Skeletal muscle tissue (tissue), 4 donors: ENCODE data around the gene SYT13. TPM values are rescaled to one million over a fixed set of nuclear protein-coding genes. Genes with fewer than 3 reads are reported as not detected.
"Not testable (repeated sequence)": the region's sequence is repeated elsewhere in the genome, so short reads cannot be mapped to it uniquely, and the experiment has no call there.

Experiments used
- H3K27ac ChIP-seq: one replicate; pipeline ENCODE4 v1.7.0; 2013; ENCODE audit warnings: mild to moderate bottlenecking, low read depth, low read length, inconsistent platforms
- H3K27me3 ChIP-seq, 3 donors: one replicate each; pipeline ENCODE4 v1.7.0; 2013; ENCODE audit warnings: low read length in 3 of 3; ENCODE audit not compliant: control insufficient read depth in 3 of 3, insufficient read depth in 3 of 3
- H3K36me3 ChIP-seq, 3 donors: one replicate each; pipeline ENCODE4 v1.7.0; 2013; ENCODE audit warnings: low read length in 3 of 3; ENCODE audit not compliant: control insufficient read depth in 3 of 3, insufficient read depth in 3 of 3
- H3K4me1 ChIP-seq, 3 donors: one replicate each; pipeline ENCODE4 v1.7.0; 2013; ENCODE audit warnings: low read length in 3 of 3, mild to moderate bottlenecking in 3 of 3; ENCODE audit not compliant: control insufficient read depth in 3 of 3, insufficient read depth in 3 of 3
- H3K4me3 ChIP-seq, 3 donors: one replicate each; pipeline ENCODE4 v1.7.0; 2013; ENCODE audit warnings: low read length in 3 of 3
- H3K9ac ChIP-seq, 3 donors: one replicate each; pipeline ENCODE4 v1.7.0; 2013; ENCODE audit warnings: low read length in 3 of 3, mild to moderate bottlenecking in 3 of 3, moderate library complexity in 2 of 3, low read depth in 1 of 3
- H3K9me3 ChIP-seq, 3 donors: one replicate each; pipeline ENCODE4 v1.7.0; 2013; ENCODE audit warnings: low read length in 3 of 3; ENCODE audit not compliant: control insufficient read depth in 3 of 3
- total RNA-seq: library from RNA; depleted of rRNA; stranded (reverse); fragments of >200 nt; gene quantifications from one replicate; pipeline ENCODE4 v1.2.3, GENCODE V29; 2014
- donor health status: Osteomylitis.

Gene SYT13
- total RNA-seq, 1 donor from 2014 or later, result 0.52 TPM

DNA sequence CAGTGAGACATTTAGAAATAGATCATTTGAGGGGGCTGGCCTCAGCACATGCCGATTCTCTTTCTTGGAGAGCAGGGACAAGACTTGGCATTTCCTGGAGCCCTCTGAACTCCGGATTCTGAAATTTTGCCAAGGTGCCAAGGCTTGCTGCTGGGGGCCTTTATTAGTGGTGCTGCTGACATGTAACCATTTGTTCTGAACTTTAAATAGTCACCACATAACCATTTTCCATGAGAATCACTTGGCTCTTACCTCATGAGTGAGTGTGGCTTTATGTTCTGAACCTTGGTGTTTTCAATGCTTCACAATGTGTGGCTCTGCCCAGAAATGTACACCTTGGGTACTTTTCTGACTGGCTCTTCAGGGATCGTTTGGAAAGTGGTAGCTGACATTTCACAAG lies 33.3 kb downstream of the SYT13 start:
- no peaks in the 10 kb centered on the region for H3K36me3 ChIP-seq
- H3K27me3 ChIP-seq, result peaks cover 0 to 16% (median 16%) of the 10 kb centered on the region in 3 donors
- H3K27ac ChIP-seq, result no peak overlapping the region
- no peak overlapping the region for H3K4me3 ChIP-seq
- H3K4me1 ChIP-seq, result peaks cover 0 to 5% (median 3%) of the 10 kb centered on the region in 3 donors
- H3K9ac ChIP-seq, result no peak overlapping the region
- H3K9me3 ChIP-seq, result no peaks in the 10 kb centered on the region

DNA sequence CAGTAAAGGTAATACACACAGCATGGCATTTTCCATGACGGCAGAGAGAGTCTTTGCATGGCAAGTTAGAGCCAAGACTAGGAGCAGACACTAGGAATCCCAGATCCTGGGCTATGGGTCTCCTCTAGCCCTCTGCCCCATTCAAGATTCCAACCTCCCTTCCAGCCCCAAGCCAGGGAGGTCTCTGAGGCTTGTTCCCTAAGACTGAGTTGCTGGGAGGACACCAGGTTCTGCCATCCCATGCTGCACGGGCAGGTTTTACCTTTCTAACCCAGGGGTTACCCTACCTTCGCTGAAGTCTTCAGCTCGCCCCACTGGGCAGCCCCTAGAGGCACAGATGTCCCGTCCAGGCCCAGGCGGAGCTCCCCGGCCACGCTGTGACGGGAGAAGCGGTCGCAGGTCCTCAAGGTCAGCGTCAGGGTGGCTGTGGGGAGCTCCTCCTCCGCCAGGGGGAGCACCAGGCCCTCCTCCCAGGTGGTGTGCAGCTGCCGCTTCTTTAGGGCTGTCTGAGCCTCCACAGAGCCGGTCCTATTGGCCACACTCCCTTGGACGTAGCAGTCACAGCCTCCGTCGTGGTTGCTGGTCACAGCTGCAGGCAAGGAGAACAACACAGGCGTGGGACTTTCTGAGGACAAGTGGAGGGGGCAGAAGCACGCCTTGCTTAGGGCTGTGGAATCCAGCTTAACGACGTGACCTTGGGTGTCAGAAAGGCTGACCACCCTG lies 33.8 kb downstream of the SYT13 start:
- Histone ChIP-seq H3K9me3 (no peaks in the 10 kb centered on the region), H3K36me3 (no peaks in the 10 kb centered on the region), H3K27ac (no peak overlapping the region), H3K9ac (no peak overlapping the region), H3K4me3 (peak overlapping the region in 1 of 3 donors; percentile 35), H3K27me3 (peaks cover 0 to 15% (median 14%) of the 10 kb centered on the region in 3 donors), H3K4me1 (peaks cover 0 to 5% (median 3%) of the 10 kb centered on the region in 3 donors)

DNA sequence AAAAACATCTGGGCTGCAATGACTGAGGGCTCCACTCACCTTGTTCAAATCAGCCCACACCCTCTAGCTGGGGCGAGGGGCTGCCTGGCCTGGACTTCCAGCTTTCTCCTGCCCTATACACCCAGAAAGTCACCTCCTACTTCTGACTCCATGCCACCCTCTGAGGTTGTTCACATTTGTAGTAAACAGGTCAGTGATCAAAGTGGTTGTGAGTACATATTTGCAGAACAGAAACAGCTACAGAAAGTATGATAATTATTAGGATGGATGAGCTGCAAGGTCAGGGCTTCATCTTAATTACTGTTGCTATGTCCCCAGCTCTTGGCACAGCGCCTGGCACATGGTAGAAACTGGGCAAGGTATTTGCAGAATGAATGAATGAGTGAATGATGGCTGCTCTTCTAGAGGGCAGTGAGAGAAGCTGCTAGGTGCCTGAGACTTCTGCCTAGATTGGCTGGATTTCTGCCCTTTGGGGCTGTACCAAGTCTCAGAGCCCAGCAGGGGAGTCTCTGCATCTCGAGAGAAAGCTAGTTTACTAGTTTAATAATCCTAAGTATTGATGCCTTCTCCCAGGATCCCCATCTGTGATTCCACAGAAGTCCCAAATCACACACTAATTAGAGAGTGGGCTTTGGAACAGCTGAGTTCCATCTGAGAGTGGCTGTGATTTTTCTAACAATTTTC lies 36.0 kb downstream of the SYT13 start:
- H3K9me3 ChIP-seq, result no peaks in the 10 kb centered on the region
- H3K27ac ChIP-seq, result no peak overlapping the region
- no peaks in the 10 kb centered on the region for H3K36me3 ChIP-seq
- no peak overlapping the region for H3K4me3 ChIP-seq
- peaks cover 3 to 12% (median 10%) of the 10 kb centered on the region in 3 donors for H3K4me1 ChIP-seq
- H3K9ac ChIP-seq, result no peak overlapping the region
- peaks cover 0 to 9% (median 8%) of the 10 kb centered on the region in 3 donors for H3K27me3 ChIP-seq

DNA sequence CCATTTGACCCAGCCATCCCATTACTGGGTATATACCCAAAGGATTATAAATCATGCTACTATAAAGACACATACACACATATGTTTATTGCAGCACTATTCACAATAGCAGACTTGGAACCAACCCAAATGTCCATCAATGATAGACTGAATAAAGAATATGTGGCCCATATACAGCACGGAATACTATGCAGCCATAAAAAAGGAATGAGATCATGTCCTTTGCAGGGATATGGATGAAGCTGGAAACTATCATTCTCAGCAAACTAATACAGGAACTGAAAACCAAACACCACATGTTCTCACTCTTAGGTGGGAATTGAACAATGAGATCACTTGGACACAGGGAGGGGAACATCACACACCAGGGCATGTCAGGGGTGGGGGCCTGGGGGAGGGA lies 36.8 kb downstream of the SYT13 start:
- H3K36me3 ChIP-seq, H3K9ac ChIP-seq, H3K9me3 ChIP-seq, H3K27ac ChIP-seq, H3K27me3 ChIP-seq, H3K4me3 ChIP-seq: not testable (repeated sequence)
- H3K4me1 ChIP-seq, result peaks cover 3 to 13% (median 12%) of the 10 kb centered on the region in 3 donors

DNA sequence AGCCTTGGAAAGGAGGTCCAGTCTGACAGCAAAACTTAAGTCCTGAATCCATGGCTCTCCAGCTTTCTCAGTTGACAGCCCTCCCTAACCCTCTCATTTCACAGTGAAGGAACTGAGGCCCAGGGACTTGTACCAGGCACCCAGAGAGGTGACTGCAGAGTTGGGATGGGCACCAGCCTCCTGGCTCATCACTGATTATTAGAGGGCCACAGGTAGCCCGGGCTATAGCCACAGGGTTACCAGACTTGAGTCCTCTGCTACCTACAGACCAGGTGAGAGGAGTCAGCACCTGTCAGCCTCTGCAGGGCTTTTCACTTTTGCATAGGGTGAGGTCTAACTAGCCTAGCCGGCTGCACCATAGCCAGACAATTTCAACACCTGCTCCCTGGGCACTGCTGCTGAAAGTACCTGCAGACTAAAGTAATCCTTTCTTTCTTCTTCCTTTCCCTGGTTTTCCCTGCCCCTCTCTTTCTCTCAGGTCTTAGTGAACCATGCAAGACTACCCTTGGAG lies 37.6 kb downstream of the SYT13 start:
- Histone ChIP-seq H3K36me3 (no peaks in the 10 kb centered on the region), H3K27ac (no peak overlapping the region), H3K4me3 (no peak overlapping the region), H3K4me1 (peaks cover 3 to 13% (median 12%) of the 10 kb centered on the region in 3 donors), H3K27me3 (peaks cover 0 to 8% (median 5%) of the 10 kb centered on the region in 3 donors), H3K9ac (no peak overlapping the region), H3K9me3 (no peaks in the 10 kb centered on the region)

DNA sequence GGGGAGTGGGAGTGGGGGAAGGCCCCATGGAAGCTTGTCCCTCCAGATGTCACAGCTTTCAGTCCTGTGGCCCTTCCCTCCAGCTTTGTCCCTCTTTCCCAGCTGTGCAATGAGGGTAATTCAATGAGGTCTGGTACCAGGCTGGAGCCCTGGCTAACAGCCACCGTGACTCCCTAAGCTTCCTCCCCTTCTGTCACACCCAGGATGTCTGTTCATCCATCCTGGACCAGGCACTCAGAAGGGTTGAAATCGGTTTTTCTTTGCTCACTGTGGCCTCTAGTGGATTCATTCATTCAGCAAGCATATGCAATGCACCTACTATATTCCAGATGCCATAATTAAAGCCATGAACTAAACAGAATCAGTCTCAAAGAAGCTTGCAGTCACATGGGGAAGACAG lies 38.7 kb downstream of the SYT13 start:
- Histone ChIP-seq H3K27me3 (peaks cover 0 to 4% (median 0%) of the 10 kb centered on the region in 3 donors), H3K4me1 (peaks cover 3 to 10% (median 10%) of the 10 kb centered on the region in 3 donors), H3K27ac (no peak overlapping the region), H3K36me3 (no peaks in the 10 kb centered on the region), H3K4me3 (no peak overlapping the region), H3K9ac (no peak overlapping the region), H3K9me3 (no peaks in the 10 kb centered on the region)

DNA sequence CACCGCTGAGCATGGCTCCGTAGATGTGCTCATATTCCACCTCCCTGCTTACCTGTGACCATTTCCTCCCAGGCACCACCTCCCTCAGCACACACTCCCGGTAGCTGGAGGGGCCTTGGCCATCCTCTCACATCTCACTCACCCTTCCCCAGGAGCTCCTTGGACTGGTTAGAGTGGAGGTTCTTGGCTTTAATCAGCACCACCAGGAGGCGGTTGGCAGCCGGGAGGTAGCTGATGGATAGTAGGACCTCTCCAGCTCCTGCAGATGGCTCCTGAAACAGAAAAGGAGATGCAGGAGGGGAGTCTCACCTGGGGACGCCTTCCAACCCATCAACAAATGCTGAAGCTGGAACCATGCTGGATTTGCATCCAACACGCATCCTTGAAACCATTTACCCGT lies 39.9 kb downstream of the SYT13 start:
- no peaks in the 10 kb centered on the region for H3K9me3 ChIP-seq
- no peak overlapping the region for H3K9ac ChIP-seq

DNA sequence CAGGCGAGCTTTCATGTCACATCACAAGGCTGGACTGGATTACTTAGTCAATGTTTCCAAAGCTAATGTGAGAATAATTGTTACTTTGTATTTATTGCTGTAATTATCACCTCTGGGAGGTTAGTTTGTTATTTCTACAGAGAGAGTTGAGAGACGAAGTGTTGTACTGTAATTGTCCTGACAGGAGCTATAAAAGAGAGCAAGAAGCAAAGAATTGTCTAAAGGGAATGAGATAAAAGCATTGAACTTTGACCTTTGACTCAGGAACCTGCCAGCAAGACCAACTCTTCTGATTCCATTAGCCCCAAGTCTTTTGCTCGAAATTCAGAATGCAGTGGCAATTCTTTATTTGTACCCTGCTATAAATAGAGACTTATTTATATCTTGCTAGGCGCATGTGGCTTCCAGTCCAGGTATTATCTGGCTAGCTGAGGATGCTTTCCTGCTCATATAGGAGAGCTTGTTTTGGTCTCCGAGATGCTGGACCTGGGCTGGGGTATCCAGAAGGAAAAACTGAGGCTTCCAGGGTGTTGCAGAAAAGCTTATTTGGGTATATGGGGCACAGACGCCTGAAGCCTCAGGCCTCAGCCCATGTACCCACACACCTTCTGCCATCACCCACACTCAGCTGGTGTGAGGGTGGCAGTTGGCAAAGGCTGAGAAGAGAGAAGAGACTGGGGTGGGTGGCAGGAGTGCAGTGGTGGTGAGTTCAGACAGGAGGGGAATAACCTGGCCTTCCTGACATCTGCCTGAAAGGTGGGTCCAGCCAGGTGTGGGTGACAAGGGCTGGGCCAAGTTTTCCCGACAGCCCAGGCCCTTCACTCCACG lies 40.7 kb downstream of the SYT13 start:
- H3K36me3 ChIP-seq, result no peaks in the 10 kb centered on the region
- H3K4me3 ChIP-seq, result no peak overlapping the region
- peak overlapping the region in 1 of 3 donors; percentile 16 for H3K9ac ChIP-seq
- no peaks in the 10 kb centered on the region for H3K9me3 ChIP-seq
- peaks cover 3 to 10% (median 7%) of the 10 kb centered on the region in 3 donors for H3K4me1 ChIP-seq
- no peaks in the 10 kb centered on the region for H3K27me3 ChIP-seq
- no peak overlapping the region for H3K27ac ChIP-seq

More for the DNA sequence above, 39.9 kb downstream of the SYT13 start:
- Histone ChIP-seq H3K4me3 (no peak overlapping the region), H3K36me3 (no peaks in the 10 kb centered on the region), H3K27ac (no peak overlapping the region), H3K4me1 (peaks cover 3 to 10% (median 7%) of the 10 kb centered on the region in 3 donors), H3K27me3 (no peaks in the 10 kb centered on the region)

DNA sequence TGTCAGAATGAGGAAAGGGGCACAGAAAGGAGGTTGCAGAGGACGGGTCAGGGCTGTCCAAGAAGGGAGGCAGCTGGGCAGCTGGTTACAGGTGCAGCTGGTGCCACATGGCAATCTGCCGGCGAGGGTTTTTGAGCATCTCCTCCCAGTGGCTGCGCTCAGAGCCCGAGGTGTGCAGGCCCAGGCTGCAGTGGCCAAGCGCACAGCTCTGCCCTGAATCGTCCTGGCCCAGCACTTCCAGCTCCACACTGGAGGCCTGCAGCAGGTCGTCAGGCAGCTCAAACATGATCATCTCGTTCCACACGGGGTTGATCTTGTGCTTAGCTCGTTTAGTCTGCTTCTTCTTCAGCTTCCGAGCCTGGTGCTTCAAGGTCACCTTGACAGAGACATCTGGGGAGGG lies 42.2 kb downstream of the SYT13 start:
- Histone ChIP-seq H3K27ac (no peak overlapping the region), H3K36me3 (no peaks in the 10 kb centered on the region), H3K4me1 (peaks cover 3 to 10% (median 7%) of the 10 kb centered on the region in 3 donors), H3K4me3 (no peak overlapping the region), H3K9me3 (peaks cover 0 to 3% (median 0%) of the 10 kb centered on the region in 3 donors), H3K27me3 (no peaks in the 10 kb centered on the region), H3K9ac (no peak overlapping the region)
